Right renal pelvis (tissue), 4 donors: ENCODE data around the gene ALS2CL. TPM values are rescaled to one million over a fixed set of nuclear protein-coding genes. Genes with fewer than 3 reads are reported as not detected.
"Not testable (repeated sequence)": the region's sequence is repeated elsewhere in the genome, so short reads cannot be mapped to it uniquely, and the experiment has no call there.

Source experiments
- DNase-seq, 4 donors: peaks; one replicate each; pipeline ENCODE4 v3.0.0-alpha.2; 2013; ENCODE audit warnings: low read depth in 4 of 4, low spot score in 3 of 4, missing footprints in 1 of 4
- polyA plus RNA-seq, 4 donors: library from polyadenylated mRNA; unstranded; fragments of 120-200 nt; gene quantifications; one replicate each; pipeline ENCODE4 v1.2.1, GENCODE V29; 2013; ENCODE audit not compliant: insufficient read length in 4 of 4

ALS2CL gene
- polyA plus RNA-seq = 10 to 100 TPM in 3 of 4 donors, 1 to 10 TPM in 1; 9.0 to 16.5 (median 11.7) TPM

DNA sequence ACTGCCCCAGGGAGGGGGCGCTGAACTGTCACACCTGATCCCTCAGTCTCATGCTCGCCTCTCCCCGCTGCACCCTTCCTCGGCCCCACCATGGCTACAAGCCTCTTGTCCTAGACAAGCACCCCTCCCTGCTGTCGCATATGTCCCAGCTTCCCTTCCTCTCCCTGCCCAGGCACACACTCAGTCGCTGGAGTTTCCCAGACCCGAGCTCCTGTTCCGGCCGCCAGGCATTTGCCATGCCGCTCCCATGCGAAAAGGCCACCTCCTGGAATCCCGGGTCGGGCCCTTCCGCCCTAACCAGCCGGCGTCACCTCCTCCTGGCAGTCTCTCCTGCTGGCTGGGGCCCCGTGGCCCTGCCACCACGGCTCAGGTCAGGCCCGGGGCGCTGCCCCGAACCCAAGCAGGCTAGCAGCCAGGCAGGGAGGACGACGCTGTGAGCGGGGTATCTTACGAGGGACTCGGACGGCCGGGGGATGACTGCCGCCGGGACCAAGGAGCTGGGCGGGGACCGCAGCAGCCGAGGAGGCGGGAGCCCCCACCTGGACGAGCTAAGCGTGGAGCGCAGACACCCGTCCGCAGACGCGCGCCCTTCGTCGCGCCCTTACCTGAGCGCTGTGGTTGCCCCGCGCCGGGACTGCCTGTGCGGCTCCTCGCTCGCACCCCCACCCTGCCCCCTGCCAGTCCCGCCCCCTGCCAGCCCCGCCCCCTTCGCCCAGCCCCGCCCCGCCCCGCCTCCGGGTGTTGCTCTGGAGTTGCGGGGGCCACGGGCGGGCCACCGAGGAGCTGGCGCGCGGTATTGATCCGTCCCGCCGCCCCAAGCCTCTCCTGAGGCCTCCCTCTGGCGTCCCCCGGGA is at the start of gene ALS2CL:
TSS of gene ALS2CL (minus strand) at position 642 of the 854 bp plus-strand sequence. CDS start 4,239 bp downstream, outside the sequence.
- DNase-seq = no peak

DNA sequence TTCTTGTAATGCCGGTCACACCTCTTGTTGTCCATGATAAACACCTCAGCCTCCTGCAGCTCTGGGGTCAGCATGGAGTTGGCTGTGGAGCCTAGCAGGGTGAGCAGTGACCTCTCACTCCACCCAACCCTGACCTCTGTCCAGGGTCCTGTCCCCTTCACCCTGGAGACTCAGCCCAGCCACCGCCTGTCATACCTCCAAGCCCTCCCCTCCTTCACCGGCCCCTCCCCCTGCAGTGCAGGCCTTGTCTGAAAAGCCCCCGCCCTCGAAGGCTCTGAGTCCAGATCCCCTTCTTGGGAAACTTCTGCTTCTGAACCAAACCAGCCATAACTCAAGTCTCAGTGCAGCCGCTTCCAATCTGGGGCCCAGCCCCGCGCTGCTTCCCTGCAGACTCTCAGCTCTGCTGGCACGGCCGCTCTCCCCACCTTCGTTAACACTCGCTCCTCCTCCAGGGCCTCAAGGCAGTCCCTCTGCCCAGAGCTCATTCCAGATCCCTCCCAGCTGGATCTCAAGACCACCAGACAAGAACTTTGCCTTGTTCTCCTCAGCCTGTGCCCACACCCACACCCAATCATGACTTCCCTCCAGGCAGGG is 49.6 kb upstream of the ALS2CL start:
- DNase-seq = no peak

DNA sequence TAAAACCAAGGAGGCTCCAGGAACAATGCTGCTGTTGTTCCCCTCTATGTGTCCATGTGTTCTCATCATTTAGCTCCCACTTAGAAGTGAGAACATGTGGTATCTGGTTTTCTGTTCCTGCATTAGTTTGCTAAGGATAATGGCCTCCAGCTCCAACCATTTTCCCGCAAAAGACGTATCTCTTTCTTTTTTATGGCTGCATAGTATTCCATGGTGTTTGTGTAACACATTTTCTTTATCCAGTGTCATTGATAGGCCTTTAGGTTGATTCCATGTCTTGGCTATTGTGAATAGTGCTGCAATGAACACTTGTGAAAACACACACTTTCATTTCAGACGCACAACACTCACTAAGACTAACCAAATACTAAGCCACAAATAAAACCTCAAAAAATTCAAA is 46.1 kb upstream of the ALS2CL start:
- DNase-seq = not testable (repeated sequence)

GRCh38 chr3:46737329-46737731 is 43.9 kb upstream of the ALS2CL start:
- no peak for DNase-seq

DNA sequence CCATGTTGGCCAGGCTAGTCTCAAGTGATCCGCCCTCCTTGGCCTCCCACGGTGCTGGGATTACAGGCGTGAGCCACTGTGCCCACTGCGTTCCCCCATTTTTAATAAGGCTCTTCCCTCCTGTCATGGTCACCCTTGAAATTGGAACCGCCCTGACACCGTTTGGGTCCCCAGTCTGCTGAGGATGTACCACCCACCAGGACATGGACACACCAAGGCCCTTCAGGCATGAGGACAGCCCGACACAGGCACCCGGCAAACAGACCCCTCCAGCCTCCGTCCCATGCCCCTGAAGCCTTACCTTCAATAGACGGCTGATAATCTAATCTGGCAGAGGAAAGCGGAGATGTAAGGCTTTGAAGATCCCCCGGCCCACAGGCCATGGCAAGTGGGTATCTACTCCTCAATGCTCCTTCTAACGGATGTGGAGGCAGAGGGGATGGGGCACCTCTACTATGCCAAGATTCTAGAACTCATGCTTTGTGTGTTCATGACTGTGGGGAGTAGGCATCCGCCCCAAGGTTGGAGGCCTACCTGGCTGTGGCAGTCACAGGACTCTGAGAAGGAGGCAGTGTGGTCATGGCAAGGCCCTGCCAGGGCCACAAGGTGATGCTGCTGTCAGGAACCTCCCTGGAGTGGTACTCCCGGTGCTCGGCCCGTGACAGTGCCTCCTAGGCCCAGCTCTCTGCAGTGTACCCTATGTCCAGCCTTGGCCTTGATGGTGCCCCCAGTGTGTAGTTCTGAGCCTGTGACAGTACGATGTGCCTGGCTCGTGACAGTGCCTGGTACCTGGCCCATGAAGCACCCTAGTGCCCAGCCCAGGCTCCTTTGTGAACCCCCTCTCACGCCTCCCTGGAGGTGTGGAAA is 42.8 kb upstream of the ALS2CL start:
- DNase-seq = no peak

DNA sequence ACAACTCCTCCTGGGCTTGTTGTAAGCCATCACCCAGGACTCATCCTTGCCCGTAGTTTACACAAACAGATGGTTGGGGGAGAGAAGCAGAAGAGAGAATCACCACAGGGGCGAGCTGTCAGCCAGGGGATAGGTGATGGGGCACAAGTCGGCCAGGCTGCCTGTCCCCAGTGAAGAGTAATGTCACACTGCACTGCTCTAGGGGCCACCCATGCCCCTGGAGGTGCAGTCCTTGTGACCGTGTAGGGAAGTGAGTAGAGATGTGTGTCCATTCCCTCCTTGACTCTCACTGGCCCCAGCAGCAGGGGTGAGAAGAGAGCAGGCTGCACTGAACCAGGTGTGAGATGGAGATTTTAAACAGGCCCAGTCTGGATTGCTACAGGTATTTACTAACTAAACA is 41.3 kb upstream of the ALS2CL start:
- DNase-seq = no peak

DNA sequence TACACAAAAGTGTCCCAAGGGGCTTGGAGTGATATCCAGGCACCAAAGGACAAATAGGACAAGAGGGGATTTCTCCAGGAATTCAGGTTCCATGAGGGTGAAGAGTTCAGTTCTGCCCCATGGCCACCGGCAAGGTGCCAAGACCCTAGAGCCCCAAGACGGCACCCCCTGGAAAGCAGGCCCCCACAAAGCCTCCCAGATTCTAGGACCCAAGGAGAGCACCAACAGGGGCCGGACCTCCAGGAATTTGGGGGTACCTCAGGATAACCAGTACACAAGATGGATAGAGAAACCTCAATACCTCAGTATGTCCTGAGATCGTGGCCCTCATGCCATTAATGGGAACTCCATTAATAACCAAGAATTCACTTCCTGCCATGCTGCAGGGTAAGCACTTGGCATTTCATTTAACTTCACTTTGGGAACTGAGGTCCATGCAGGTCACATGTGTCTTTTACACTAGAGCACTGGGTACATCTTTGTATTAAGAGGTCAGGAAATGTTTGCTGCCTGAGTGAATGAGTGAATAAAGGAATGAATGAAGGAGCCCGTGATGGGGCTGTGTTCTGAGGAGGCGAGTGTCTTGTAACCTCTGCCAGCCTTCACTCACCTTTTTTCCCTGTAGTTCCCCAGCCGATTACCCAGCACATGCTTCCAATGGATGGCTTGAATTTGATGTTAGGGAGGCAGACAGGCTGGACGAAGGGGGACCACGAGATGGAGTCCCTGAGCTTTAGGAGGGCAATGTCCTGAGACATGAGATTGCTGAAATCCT is 39.7 kb upstream of the ALS2CL start:
- no peak for DNase-seq

- DNase-seq = no peak
Measured at GRCh38 chr3:46731795-46732194, 38.3 kb upstream of the ALS2CL start.

DNA sequence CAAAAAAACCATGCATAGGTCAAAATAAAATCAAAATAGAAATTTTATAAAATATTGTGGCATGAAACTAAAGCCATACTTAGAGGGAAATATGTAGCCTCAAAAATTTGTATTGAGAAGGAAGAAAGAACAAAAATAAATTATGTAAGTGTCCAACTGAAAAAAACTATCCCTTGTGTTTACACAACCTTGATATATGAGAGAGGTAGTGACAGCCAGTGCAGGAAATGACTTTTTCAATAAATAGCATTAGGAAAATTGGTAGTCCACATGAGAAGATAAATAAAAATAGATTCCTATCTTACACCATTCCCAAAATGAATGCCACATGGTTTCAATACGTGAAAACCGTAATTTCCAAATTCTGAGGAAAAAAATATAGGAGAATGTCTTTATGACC is 37.3 kb upstream of the ALS2CL start:
- no peak for DNase-seq

DNA sequence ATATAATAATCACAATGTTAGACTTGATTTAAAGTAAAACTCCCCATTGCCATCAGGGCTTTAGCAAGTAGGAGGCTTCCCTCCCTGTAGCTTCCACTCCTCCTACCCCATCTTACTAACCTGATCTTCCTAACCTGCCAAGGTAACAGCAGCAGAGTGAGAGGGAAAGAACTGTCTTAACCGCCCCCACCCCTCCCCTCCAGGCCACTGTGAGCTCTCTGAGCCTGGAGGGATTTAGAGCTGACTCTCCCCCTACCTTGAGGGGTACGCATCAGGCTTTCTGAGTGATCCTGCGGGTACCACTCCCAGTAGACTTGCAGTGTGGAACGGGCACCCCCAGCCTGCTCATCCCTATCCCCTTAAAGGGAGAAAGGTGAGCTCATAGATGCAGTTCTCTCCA is 35.6 kb upstream of the ALS2CL start:
- no peak for DNase-seq

DNA sequence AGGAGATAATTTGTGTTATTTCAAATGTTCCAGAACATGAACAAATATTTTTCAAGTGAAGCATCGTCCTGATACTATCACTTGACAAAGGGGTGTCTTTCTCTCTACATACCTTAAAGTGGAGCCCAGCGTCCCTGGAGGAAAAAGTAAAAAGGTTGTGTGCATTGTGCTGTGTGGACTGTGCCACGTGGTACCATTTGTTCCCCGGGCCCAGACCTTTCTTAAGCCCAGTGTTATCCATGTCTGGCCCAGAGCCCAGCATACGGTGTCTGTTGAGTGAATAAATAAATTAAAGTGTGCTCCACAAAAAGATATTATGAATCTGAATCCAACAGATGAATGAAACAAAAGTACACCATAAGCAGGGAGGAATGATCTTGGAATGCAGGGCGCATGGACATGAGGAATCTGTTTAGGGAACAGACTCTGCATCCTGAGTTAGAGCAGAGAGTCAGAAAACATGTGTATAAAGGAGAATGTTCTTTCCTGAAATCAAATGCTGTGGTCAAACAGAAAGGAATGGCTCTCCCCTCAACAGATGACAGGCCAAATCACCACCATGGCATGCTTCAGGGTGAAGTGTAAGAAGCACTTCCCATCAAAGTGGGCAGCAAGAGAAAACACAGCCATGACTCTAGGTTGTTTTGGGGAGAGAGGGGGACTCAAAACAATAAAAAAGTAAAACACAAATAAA is 32.3 kb upstream of the ALS2CL start:
- no peak for DNase-seq

DNA sequence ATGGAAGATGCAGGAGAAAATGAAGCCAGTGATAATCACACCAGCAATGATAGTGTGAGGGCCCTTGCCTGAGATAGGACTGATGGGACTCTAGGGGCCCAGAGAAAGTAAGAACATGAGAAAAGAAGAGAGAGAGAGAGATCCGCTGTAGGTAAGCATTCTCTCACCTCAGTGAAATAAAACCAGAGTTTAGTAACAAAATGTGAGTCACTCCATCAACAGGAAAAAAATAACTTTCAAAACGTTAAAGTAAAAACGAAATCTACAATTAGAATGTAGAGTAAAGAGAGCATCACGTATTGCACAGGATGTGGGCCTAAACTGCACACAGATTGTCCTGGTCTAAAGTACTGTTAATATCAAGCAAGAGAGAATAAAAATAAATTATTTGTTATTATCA is 30.9 kb upstream of the ALS2CL start:
- DNase-seq = no peak

GRCh38 chr3:46722443-46722842 is 29.0 kb upstream of the ALS2CL start:
- DNase-seq = no peak

- no peak for DNase-seq
Measured at GRCh38 chr3:46721009-46721408, 27.5 kb upstream of the ALS2CL start.

- no peak for DNase-seq
Measured at GRCh38 chr3:46719735-46720271, 26.3 kb upstream of the ALS2CL start.

DNA sequence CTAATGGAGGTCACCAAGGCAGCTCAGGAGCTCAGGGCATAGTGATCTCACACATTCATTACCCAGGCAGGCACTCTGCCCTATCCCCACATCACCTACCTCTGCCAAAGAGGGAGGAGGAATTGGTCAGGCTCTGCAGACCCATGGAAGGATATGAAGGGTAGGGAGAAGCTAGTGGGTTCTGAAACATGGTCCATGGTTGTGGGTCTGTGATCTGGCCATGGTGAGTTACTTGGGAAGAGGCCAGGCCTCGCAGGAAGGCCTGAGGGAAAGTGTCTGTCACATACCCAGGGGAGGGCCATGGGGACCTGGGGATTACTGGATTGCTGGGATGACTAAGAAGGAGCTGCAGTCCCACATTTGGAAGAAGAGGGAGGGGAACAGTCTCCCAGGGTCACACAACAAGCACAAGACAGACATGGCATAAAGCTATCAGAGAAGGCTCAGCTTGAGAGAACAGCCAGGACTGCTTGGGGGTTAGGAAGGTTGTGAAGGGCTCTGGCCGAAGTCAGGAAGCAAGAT is 25.6 kb upstream of the ALS2CL start:
- no peak for DNase-seq

DNA sequence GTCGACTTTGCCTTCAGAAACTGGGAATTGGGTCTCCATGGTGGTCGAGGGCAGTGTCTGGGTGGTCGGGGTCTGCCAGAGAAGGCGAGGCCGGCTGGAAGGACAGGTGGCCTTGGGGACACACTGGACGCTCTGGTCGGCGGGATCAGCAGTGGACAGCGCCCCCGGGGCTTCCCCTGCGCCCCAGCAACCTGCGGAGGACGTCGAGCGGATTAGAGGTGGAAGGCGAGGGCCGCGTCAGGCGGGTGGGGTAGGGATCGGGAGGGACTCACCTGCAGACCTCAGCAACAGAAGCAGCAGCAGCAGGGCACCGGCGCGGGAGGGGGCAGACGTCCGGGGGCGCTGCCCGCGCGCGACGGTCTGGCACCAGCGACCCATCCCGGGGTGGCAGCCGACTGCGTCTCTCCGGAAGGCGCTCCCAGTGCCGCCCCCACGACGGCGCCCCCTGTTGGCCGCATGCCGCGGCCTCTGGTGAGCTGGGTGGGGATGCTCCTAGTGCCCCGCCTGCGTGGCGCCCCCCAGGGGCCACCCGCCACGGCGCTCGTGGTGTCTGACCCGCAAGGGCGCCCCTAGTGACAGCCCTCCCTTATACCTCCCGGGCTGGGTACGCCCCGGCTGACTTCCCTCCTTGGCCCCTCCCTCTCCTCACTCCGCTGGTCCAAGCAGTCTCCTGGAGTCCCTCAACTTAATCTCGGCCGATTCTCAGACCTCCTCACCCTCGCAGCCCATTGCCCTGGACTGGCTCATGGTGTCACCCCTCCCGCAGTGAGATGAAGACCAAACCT is 24.2 kb upstream of the ALS2CL start, which contains the start of gene PRSS50:
TSS of gene PRSS50 (minus strand) at position 423 of the 785 bp plus-strand sequence. CDS start at position 378, 45 bp downstream.
- no peak for DNase-seq
